Measurements from ENCODE around the gene PRKCZ.
A peak's percentile ranks its signal among the peaks of the same experiment; 100 is the strongest.

PRKCZ gene

DNA sequence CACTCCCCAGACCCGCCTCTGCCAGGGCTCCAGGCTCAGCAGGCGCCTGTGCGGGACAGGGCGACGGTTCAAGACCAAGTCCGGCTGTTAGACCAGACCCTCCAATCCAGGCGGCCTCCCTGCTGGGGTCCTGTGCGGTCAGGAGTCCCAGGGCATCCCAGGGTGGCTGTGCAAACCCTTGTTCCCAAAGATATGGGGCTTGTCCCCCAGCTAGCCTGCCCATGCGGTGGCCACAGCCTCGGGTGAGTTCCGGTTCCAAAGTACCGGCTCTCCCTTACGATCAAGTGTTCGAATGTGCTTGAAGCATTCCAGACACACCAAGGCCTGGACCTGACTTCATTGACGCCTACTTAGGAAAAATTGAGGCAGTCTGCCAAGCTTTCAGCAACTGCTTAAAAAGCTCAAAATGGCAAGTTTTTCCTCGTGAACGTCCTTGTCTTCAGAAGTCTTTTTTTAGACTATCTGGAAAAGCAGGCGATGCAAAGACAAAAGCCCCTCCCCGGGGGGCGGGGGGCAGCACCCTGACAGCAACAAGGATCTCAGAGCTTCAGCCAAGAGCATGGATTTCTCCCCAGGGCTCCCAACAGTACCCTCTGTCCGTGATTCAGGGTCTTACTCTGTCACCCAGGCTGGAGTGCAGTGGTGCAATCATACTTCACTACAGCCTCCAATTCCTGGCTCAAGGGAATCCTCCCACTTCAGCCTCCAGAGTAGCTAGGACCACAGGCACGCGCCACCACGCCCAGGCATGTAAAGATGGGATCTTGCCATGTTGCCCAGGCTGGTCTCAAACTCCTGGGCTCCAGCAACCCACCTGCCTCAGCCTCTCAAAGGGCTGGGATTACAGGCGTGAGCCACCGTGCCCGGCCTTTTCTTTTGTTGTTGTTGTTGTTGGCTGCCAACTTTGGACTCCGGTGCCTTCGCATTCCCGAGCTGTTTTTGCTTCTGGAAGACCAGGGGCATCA lies 142.1 kb downstream of the PRKCZ start:
- H3K4me3 ChIP-seq (ENCODE audit: low read length) = no peak overlapping the region
- H3K9ac ChIP-seq (ENCODE audit: low read length) = peak overlapping the region; percentile 13
- peaks cover 42% of the 10 kb centered on the region for H3K4me1 ChIP-seq (ENCODE audit: control insufficient read depth, insufficient read depth, low read length)
- peak; percentile 64 for DNase-seq (ENCODE audit: low read depth)
- no peaks in the 10 kb centered on the region for H3K27me3 ChIP-seq (replicated peaks; ENCODE audit: control insufficient read depth, insufficient read depth, low read length)
- H3K36me3 ChIP-seq (ENCODE audit: control insufficient read depth, insufficient read depth, low read length, severe bottlenecking) = no peaks in the 10 kb centered on the region
- H3K9me3 ChIP-seq (ENCODE audit: control insufficient read depth, low read length) = no peaks in the 10 kb centered on the region

DNA sequence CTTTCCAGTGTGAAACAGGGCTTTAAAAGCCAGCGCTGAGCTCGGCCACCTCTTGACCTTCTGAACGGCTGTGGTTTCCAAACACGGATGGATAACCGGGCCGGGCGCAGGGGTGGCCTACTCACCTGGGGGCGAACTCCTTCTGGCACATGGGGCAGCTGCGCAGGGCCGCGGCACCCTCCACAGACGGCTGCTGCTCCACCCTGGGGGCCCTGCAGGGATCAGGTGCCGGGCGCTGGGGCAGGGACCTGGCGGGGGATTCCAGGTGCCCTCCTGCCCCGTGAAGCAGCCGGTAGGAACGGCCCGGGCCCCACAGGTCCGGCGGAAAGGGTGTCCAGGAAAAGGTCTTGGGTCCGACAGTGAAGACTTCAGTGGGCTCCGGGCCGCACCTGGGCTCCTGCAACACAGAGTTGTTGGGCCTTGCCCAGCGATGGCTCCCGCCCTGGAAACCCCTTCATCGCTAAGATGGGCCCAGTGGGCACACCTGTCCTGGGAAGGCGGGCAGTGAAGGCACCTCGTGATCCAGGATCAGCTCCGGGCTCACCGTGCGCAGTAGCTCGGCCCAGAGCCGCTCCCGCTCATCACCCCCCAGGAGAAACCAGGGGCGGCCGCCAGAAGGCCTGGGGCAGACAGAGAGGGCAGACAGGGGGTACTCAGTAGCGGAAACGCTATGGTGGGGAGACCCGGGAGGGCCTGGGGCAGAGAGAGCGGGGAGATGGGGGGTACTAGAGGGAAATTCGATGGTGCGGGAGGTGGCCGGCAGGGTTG lies 143.5 kb downstream of the PRKCZ start:
- H3K9me3 ChIP-seq (ENCODE audit: control insufficient read depth, low read length) = no peaks in the 10 kb centered on the region
- DNase-seq (ENCODE audit: low read depth) = no peak
- peaks cover 43% of the 10 kb centered on the region for H3K4me1 ChIP-seq (ENCODE audit: control insufficient read depth, insufficient read depth, low read length)
- no peaks in the 10 kb centered on the region for H3K36me3 ChIP-seq (ENCODE audit: control insufficient read depth, insufficient read depth, low read length, severe bottlenecking)
- H3K27me3 ChIP-seq (replicated peaks; ENCODE audit: control insufficient read depth, insufficient read depth, low read length) = no peaks in the 10 kb centered on the region
- H3K4me3 ChIP-seq (ENCODE audit: low read length) = peak overlapping the region; percentile 68
- peak overlapping the region; percentile 79 for H3K9ac ChIP-seq (ENCODE audit: low read length)

DNA sequence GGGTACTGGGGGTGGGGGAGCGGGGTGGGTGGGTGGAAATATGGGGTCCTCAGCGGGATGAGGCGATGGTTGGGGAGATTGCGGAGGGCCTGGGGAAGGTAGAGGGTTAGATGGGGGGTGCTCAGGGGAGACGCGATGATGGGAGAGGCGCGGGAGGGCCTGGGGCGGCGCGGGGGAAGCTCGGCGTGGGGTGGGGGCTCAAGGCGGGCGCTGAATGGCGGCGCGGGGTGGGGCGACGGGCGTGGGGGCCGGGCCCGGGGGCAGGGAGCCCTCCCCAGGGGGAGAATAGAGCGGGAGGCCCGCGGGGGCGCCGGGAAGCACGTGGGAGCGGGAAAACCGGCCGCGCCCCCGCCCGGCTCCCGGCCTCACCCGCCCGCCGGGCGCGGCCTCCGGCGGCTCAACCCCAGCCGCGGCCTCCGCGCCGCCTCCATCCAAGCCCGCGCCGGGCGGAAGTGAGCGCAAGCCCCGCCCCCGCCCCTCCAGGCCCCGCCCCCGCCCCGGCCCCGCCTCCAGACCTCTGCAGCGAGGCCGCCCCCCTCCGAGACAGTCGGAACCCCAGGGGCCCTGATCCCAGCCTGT lies 144.2 kb downstream of the PRKCZ start, which contains the start of gene FAAP20:
Gene FAAP20, minus strand, starts transcription at position 454 of the 579 bp plus-strand sequence. Its CDS starts 23 bp downstream, at position 431.
- Histone ChIP-seq H3K4me3 (ENCODE audit: low read length) (peak within 1 kb of the TSS; percentile 81), H3K9me3 (ENCODE audit: control insufficient read depth, low read length) (no peaks in the 10 kb centered on the region), H3K4me1 (ENCODE audit: control insufficient read depth, insufficient read depth, low read length) (peaks cover 43% of the 10 kb centered on the region), H3K9ac (ENCODE audit: low read length) (peak within 1 kb of the TSS; percentile 83), H3K36me3 (ENCODE audit: control insufficient read depth, insufficient read depth, low read length, severe bottlenecking) (no peaks in the 10 kb centered on the region), H3K27me3 (replicated peaks; ENCODE audit: control insufficient read depth, insufficient read depth, low read length) (no peaks in the 10 kb centered on the region)
- peak; percentile 92 for DNase-seq (ENCODE audit: low read depth)

DNA sequence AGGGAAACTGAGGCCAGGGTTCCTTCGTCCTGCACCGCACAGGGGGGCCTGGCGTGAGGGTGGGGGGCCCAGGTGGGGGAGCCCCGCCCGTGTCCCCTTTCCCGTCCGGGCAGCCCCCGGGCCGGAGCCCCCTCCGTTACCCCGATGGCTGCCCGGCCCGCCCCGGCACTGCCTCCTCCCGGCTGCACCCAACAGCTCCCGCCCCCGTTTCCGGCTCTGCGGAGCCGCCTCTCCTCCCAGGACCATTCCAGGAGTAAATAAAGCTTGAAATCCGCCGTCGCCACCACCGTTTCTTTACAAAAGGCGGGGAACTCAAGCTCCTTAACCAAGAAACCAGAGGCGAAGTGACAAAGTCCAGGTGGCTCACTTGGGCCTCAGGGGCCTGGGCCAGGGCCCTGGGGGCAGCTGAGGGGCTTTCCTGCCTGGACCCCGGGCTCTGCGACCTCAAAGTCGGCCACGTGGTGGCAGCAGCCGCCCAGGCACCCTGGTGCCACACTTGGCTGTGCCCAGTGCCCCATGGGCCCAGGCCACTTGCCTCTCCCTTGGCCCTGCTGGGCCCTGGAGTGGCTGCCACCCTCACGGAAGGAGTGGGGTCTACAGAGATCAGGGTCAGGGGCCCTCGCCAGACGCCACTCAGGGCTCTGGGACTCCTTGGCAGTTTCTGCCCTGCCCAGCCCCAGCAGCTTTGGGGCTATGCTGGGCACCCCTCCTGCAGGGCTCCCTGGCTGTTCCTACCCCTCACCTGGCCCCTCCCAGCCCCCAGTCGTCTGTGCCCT lies 144.9 kb downstream of the PRKCZ start:
- peaks cover 46% of the 10 kb centered on the region for H3K4me1 ChIP-seq (ENCODE audit: control insufficient read depth, insufficient read depth, low read length)
- H3K9me3 ChIP-seq (ENCODE audit: control insufficient read depth, low read length) = no peaks in the 10 kb centered on the region
- peak overlapping the region; percentile 81 for H3K4me3 ChIP-seq (ENCODE audit: low read length)
- H3K27me3 ChIP-seq (replicated peaks; ENCODE audit: control insufficient read depth, insufficient read depth, low read length) = no peaks in the 10 kb centered on the region
- H3K9ac ChIP-seq (ENCODE audit: low read length) = peak overlapping the region; percentile 83
- DNase-seq (ENCODE audit: low read depth) = peak; percentile 94
- no peaks in the 10 kb centered on the region for H3K36me3 ChIP-seq (ENCODE audit: control insufficient read depth, insufficient read depth, low read length, severe bottlenecking)

DNA sequence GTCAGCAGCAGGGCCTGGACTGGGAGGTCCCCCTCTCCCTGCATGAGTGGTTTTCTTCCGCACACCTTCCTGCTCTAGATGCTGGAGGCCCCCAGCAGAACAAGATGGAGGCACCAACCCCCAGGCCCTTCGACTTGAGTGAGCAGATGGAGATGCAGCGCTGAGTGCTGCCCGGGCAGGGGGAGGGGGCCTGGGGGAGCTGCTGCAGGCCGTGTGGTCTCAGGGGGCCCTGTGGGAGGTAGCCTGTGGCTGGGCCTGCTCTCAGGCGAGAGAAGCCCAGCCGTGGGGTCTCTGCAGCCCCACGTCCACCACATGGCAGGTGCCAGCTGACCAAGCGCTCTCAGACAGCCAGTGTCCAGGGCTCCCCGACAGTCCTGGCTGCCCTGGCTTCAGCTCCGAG lies 145.6 kb downstream of the PRKCZ start:
- no peaks in the 10 kb centered on the region for H3K27me3 ChIP-seq (replicated peaks; ENCODE audit: control insufficient read depth, insufficient read depth, low read length)
- H3K9me3 ChIP-seq (ENCODE audit: control insufficient read depth, low read length) = no peaks in the 10 kb centered on the region
- no peaks in the 10 kb centered on the region for H3K36me3 ChIP-seq (ENCODE audit: control insufficient read depth, insufficient read depth, low read length, severe bottlenecking)
- peaks cover 42% of the 10 kb centered on the region for H3K4me1 ChIP-seq (ENCODE audit: control insufficient read depth, insufficient read depth, low read length)
- DNase-seq (ENCODE audit: low read depth) = no peak
- peak overlapping the region; percentile 83 for H3K9ac ChIP-seq (ENCODE audit: low read length)
- no peak overlapping the region for H3K4me3 ChIP-seq (ENCODE audit: low read length)

DNA sequence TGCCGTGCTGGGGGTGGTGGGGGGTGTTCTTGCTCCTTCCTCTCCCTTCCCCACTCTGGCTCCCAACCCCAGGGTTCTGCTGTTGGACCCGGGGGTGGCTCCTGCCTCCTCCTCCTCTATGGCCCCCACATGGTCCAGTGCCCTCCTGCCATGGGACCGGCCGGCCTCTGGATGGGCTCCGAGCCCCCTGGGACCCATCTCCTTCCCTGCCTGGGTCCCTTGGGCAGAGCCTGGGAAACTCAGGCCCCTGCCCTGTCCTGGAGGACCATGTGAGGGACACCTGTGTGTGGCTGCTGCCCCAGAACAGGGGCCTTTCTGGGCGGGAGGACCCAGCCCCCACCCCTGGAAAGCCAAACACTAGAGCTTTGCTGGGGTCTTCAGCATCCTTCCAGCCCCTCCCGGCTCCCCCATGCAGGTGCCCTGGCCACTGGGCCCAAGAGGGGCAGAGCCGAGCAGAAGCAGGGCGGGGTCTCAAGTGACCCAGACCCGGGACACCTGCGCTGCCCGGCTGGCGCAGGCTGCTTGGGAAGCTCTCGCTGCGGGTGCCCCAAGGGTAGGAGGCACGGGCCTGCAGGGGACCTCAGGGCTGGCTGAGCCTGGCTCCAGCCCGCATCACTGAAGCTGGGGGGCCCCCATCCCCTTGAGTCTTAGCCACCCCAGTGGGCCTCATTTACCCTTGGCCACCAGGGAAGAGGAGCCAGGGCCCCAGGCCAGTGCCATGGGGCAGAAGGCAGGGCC lies 146.9 kb downstream of the PRKCZ start:
- no peaks in the 10 kb centered on the region for H3K9me3 ChIP-seq (ENCODE audit: control insufficient read depth, low read length)
- H3K27me3 ChIP-seq (replicated peaks; ENCODE audit: control insufficient read depth, insufficient read depth, low read length) = no peaks in the 10 kb centered on the region
- peaks cover 32% of the 10 kb centered on the region for H3K4me1 ChIP-seq (ENCODE audit: control insufficient read depth, insufficient read depth, low read length)
- no peak overlapping the region for H3K9ac ChIP-seq (ENCODE audit: low read length)
- H3K4me3 ChIP-seq (ENCODE audit: low read length) = no peak overlapping the region
- H3K36me3 ChIP-seq (ENCODE audit: control insufficient read depth, insufficient read depth, low read length, severe bottlenecking) = no peaks in the 10 kb centered on the region
- no peak for DNase-seq (ENCODE audit: low read depth)

DNA sequence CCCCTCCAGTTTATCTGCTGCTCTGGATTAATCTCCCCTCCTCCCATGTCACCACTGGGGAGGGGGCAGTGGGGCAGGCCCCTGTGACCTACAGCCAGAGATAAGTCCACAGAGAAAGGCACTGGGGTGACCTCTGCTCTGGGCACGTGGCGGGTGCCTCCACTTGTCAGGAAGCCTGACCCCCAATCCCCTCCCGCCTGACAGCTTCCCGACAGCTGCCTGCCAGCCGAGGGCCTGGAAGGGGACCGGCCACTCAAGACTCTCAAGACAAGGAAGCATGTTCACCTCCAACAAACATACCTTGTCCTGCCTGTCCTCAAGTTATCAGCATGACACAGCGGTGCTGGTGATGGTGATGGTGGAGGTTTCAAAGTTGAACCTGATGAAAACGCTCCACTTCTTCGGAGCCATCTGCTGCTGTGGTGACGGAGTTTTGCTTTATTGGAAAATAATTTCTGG lies 147.5 kb downstream of the PRKCZ start:
- no peak for DNase-seq (ENCODE audit: low read depth)
- no peak overlapping the region for H3K4me3 ChIP-seq (ENCODE audit: low read length)
- H3K9ac ChIP-seq (ENCODE audit: low read length) = no peak overlapping the region
- peaks cover 25% of the 10 kb centered on the region for H3K4me1 ChIP-seq (ENCODE audit: control insufficient read depth, insufficient read depth, low read length)
- H3K36me3 ChIP-seq (ENCODE audit: control insufficient read depth, insufficient read depth, low read length, severe bottlenecking) = no peaks in the 10 kb centered on the region
- no peaks in the 10 kb centered on the region for H3K9me3 ChIP-seq (ENCODE audit: control insufficient read depth, low read length)
- H3K27me3 ChIP-seq (replicated peaks; ENCODE audit: control insufficient read depth, insufficient read depth, low read length) = no peaks in the 10 kb centered on the region

DNA sequence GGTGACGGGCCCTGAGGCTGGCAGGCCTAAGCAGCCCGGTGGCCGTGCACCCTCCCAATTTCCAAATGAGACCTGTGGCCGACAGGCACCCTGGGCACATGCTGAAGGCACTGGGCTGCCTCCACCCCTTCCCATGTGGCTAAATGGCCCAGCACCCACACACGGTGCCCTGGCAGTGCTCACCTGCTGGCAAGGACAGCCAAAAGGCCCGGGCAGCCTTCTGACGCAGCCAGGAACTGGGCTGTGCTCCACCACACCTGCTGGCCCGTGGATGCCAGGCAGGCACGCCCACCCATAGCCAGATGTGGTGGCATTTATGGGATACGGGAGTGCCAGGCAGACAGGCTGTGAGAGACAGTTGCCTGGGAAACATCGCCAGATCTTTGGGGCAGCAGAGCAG lies 148.4 kb downstream of the PRKCZ start:
- Histone ChIP-seq H3K9me3 (ENCODE audit: control insufficient read depth, low read length) (no peaks in the 10 kb centered on the region), H3K9ac (ENCODE audit: low read length) (peak overlapping the region; percentile 70), H3K4me1 (ENCODE audit: control insufficient read depth, insufficient read depth, low read length) (peaks cover 21% of the 10 kb centered on the region), H3K27me3 (replicated peaks; ENCODE audit: control insufficient read depth, insufficient read depth, low read length) (no peaks in the 10 kb centered on the region), H3K4me3 (ENCODE audit: low read length) (no peak overlapping the region), H3K36me3 (ENCODE audit: control insufficient read depth, insufficient read depth, low read length, severe bottlenecking) (no peaks in the 10 kb centered on the region)
- DNase-seq (ENCODE audit: low read depth) = no peak

DNA sequence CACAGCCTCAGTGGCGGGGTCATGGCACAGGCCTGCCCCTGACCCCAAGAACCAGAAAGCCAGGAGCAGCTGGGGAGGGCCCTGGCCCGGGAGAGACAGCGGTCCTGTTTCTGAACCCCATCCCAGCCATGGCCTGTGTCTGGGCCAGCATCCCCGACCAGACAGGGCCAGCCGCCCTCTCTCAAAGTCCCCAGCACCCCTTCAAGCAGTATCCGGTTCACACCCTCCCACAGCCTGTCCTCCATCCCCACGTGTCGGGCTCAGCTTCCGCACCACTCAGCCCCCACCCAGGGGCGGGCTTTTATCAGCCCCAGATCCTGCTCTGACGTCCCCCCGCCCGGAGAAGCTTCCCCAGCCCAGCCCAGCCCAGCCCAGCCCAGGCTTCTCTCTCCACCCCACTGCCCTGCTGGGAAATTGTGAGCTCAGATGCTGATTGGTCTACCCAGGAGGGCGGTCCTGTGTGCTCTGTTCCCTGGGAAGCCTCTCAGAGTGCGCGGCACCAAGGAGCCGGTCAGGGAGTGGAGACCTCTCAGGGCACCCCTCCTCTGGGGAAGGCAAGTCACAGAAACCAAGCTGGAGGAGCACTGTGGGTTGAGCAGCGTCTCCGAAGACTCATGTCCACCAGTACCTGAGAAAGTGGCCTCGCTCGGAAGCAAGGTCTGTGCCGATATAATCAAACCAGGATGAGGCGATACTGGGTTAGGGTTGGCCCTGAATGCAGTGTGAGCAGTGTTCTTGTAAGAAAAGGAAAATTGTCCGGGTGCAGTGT lies 149.0 kb downstream of the PRKCZ start:
- peak overlapping the region; percentile 89 for H3K4me3 ChIP-seq (ENCODE audit: low read length)

More for the DNA sequence above, 149.0 kb downstream of the PRKCZ start:
- Histone ChIP-seq H3K27me3 (replicated peaks; ENCODE audit: control insufficient read depth, insufficient read depth, low read length) (no peaks in the 10 kb centered on the region), H3K4me1 (ENCODE audit: control insufficient read depth, insufficient read depth, low read length) (peaks cover 22% of the 10 kb centered on the region), H3K9ac (ENCODE audit: low read length) (peak overlapping the region; percentile 89), H3K36me3 (ENCODE audit: control insufficient read depth, insufficient read depth, low read length, severe bottlenecking) (no peaks in the 10 kb centered on the region), H3K9me3 (ENCODE audit: control insufficient read depth, low read length) (no peaks in the 10 kb centered on the region)
- peak; percentile 94 for DNase-seq (ENCODE audit: low read depth)

Measured in adipocyte (in vitro differentiated cells).